DOHH2 (cell line): Measurements from ENCODE around the gene MLLT10.

Source experiments
- H3F3A ChIP-seq: fragments of 200-600 bp; sonication (generic), shearing (Covaris generic); 2 replicates; pipeline ENCODE4 v1.6.0; 2016; ENCODE audit warnings: antibody characterized with exemption, mild to moderate bottlenecking; ENCODE audit not compliant: control insufficient read depth, insufficient read depth
- H3K27ac ChIP-seq: fragments of 200-600 bp; sonication (generic); 2 replicates; pipeline ENCODE4 v1.5.1; 2014; ENCODE audit warnings: low read depth, mild to moderate bottlenecking, low read length, moderate library complexity
- H3K27me3 ChIP-seq: fragments of 200-600 bp; sonication (generic); 2 replicates; pipeline ENCODE4 v1.6.1; 2014; ENCODE audit warnings: mild to moderate bottlenecking, low read length, mixed read lengths; ENCODE audit not compliant: control insufficient read depth
- H3K36me3 ChIP-seq: fragments of 200-600 bp; sonication (generic); 2 replicates; pipeline ENCODE4 v1.6.1; 2014; ENCODE audit warnings: mild to moderate bottlenecking, low read length, moderate library complexity, mixed read lengths; ENCODE audit not compliant: control insufficient read depth
- H3K4me1 ChIP-seq: fragments of 200-600 bp; sonication (generic); 2 replicates; pipeline ENCODE4 v1.6.1; 2014; ENCODE audit warnings: mild to moderate bottlenecking, low read length, mixed read lengths; ENCODE audit not compliant: control insufficient read depth
- H3K4me2 ChIP-seq: fragments of 200-600 bp; sonication (generic); 2 replicates; pipeline ENCODE4 v1.6.0; 2014; ENCODE audit warnings: mild to moderate bottlenecking, low read length, moderate library complexity
- H3K4me3 ChIP-seq: fragments of 200-600 bp; sonication (generic); 2 replicates; pipeline ENCODE4 v1.5.1; 2014; ENCODE audit warnings: mild to moderate bottlenecking, low read length, mixed read lengths
- H3K79me2 ChIP-seq: fragments of 200-600 bp; sonication (generic); 2 replicates; pipeline ENCODE4 v1.6.1; 2014; ENCODE audit warnings: mild to moderate bottlenecking, low read length, mixed read lengths; ENCODE audit not compliant: control insufficient read depth
- H3K9me2 ChIP-seq: fragments of 200-600 bp; sonication (generic); replicated peaks from 2 replicates; pipeline ENCODE4 v1.6.1; 2014; ENCODE audit warnings: mild to moderate bottlenecking, low read length, mixed read lengths; ENCODE audit not compliant: control insufficient read depth
- H3K9me3 ChIP-seq: fragments of 200-600 bp; sonication (generic); 2 replicates; pipeline ENCODE4 v1.6.1; 2014; ENCODE audit warnings: antibody characterized with exemption, low read length, mixed read lengths; ENCODE audit not compliant: control insufficient read depth, insufficient read depth
- H4K20me1 ChIP-seq: fragments of 200-600 bp; sonication (generic); 2 replicates; pipeline ENCODE4 v1.6.0; 2014; ENCODE audit warnings: low read depth, mild to moderate bottlenecking, antibody characterized with exemption, low read length, moderate library complexity; ENCODE audit not compliant: control insufficient read depth, insufficient read depth
- EZH2phosphoT487 ChIP-seq: fragments of 200-600 bp; sonication (generic); IDR thresholded peaks from 2 replicates; pipeline ENCODE4 v1.6.1; 2017; ENCODE audit warnings: borderline replicate concordance, mild to moderate bottlenecking, antibody characterized with exemption, low read length, moderate library complexity, mixed read lengths
- TF ChIP-seq, protein P1 (sequence below): fragments of 200-600 bp; sonication (generic); IDR thresholded peaks from one replicate; pipeline ENCODE4 v1.5.1; 2014; ENCODE audit warnings: antibody characterized with exemption, mild to moderate bottlenecking, low read depth, low read length; ENCODE audit not compliant: poor library complexity, severe bottlenecking

MLLT10 gene

DNA sequence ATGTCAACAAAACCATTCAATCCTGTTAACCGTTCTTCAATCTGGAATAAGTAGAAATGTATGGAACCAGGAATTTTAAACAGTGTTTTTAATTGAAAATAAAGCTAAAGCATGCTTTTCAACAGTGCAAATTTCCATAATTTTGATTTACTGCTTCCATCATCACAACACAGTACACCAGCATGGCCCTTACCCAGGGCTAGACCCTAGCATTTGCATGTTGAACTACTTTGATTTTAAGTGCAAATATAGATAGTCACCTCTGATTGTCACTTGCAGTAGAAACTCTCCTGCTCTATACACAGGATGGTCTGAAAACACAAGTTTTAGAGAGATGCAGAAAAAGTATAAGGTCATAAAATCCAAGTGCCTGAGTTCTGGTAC lies 20.6 kb upstream of the MLLT10 start:
- Histone ChIP-seq H3K36me3 (no peaks in the 10 kb centered on the region), H3K9me3 (no peaks in the 10 kb centered on the region), H3K4me3 (no peak overlapping the region), H3K27me3 (peaks cover 65% of the 10 kb centered on the region), H3K4me1 (peaks cover 16% of the 10 kb centered on the region), H3K9me2 (no peaks in the 10 kb centered on the region), H4K20me1 (peaks cover 2% of the 10 kb centered on the region; the same call in 1 of the 2 replicates), H3K79me2 (no peaks in the 10 kb centered on the region), H3K4me2 (no peak overlapping the region), H3F3A (no peaks in the 10 kb centered on the region), H3K27ac (no peak overlapping the region)
- no peak for TF ChIP-seq EZH2phosphoT487
- TF ChIP-seq, protein P1, sequence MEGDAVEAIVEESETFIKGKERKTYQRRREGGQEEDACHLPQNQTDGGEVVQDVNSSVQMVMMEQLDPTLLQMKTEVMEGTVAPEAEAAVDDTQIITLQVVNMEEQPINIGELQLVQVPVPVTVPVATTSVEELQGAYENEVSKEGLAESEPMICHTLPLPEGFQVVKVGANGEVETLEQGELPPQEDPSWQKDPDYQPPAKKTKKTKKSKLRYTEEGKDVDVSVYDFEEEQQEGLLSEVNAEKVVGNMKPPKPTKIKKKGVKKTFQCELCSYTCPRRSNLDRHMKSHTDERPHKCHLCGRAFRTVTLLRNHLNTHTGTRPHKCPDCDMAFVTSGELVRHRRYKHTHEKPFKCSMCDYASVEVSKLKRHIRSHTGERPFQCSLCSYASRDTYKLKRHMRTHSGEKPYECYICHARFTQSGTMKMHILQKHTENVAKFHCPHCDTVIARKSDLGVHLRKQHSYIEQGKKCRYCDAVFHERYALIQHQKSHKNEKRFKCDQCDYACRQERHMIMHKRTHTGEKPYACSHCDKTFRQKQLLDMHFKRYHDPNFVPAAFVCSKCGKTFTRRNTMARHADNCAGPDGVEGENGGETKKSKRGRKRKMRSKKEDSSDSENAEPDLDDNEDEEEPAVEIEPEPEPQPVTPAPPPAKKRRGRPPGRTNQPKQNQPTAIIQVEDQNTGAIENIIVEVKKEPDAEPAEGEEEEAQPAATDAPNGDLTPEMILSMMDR = no peak

DNA sequence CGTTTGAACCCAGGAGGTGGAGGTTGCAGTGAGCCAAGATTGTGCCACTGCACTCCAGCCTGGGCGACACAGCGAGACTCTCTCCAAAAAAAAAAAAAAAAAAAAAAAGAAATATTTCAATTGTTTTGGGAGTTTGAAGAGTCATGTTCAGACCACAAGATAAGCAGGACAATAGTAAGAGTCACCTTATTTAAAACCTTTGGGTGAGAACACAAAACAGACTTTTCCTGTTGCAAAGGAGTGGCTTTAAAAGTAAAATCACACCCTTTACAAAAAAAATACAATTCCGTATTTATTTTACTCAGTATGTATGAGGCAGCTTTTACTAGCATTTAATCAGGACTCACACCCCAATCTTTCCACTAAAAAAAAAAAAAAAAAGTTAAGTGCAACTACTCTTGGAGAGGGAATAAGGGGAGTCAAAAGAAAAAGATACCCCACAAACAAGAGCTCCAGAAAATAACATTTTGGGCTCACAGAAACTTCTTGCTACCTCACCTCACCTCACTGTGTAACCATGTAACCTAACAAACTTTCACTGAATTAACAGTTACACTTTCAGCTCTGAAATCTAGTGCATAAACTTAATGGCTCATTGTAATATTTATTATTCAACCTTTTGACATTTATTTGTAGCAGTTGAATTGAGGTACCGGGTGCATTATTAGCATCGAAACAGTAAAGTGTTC lies 19.8 kb upstream of the MLLT10 start:
- Histone ChIP-seq H3K4me1 (peaks cover 25% of the 10 kb centered on the region), H3K27me3 (peaks cover 74% of the 10 kb centered on the region), H3K4me2 (no peak overlapping the region), H4K20me1 (peaks cover 2% of the 10 kb centered on the region; the same call in 1 of the 2 replicates), H3K36me3 (no peaks in the 10 kb centered on the region), H3F3A (no peaks in the 10 kb centered on the region), H3K4me3 (no peak overlapping the region), H3K9me2 (no peaks in the 10 kb centered on the region), H3K9me3 (no peaks in the 10 kb centered on the region), H3K27ac (no peak overlapping the region), H3K79me2 (no peaks in the 10 kb centered on the region)
- no peak for TF ChIP-seq EZH2phosphoT487

DNA sequence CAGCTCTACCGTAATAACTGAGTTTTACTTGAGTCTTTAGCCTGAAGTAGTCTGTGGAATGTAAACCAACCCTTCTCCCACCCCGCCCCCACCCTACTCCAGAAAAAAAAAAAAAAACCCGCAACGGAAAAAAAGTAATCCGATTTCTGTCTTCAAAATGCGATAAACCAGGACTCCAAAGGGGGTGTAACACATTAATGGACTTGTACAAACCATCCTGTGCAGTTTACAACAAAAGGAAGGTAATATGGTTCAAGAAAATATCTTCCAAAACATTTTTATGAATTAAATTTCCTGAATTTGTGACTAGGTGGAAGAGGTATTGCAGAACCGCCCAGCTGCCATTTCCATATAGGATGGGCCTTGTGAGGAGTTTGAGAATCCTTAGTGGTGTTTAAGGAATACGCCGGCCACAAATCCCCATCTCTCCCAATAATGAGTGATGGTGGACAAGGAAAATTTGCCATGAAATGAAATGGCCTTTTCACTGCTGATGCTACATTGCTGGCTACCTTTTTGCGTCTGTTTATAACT lies 19.1 kb upstream of the MLLT10 start:
- TF ChIP-seq, protein P1 = no peak
- no peak for TF ChIP-seq EZH2phosphoT487
- Histone ChIP-seq H3F3A (no peaks in the 10 kb centered on the region), H3K9me2 (no peaks in the 10 kb centered on the region), H3K4me2 (no peak overlapping the region), H3K4me1 (peaks cover 31% of the 10 kb centered on the region), H3K9me3 (no peaks in the 10 kb centered on the region), H4K20me1 (peaks cover 2% of the 10 kb centered on the region; the same call in 1 of the 2 replicates), H3K36me3 (no peaks in the 10 kb centered on the region), H3K79me2 (no peaks in the 10 kb centered on the region), H3K27me3 (peaks cover 80% of the 10 kb centered on the region), H3K4me3 (no peak overlapping the region), H3K27ac (no peak overlapping the region)
